Fibroblast of lung (primary cell): ENCODE results near the gene MRPL38. TPM values are rescaled to one million over a fixed set of nuclear protein-coding genes. Genes with fewer than 3 reads are reported as not detected.

Experiments
- DNase-seq, 2 donors: peaks; one replicate each; pipeline versions ENCODE4 v3.0.0 to v3.0.0-alpha.2; 2010; ENCODE audit warnings: low read depth in 2 of 2
- H2AFZ ChIP-seq: 2 replicates; pipeline ENCODE4 v1.5.1; 2012; ENCODE audit warnings: low read length, control low read depth, inconsistent platforms
- H3K27ac ChIP-seq: 2 replicates; pipeline ENCODE4 v1.5.1; 2011; ENCODE audit warnings: low read length, control low read depth; ENCODE audit not compliant: insufficient read depth
- H3K27me3 ChIP-seq: 2 replicates; pipeline ENCODE4 v1.5.1; 2011; ENCODE audit warnings: mild to moderate bottlenecking, low read length; ENCODE audit not compliant: control insufficient read depth, insufficient read depth
- H3K36me3 ChIP-seq: 2 replicates; pipeline ENCODE4 v1.5.1; 2011; ENCODE audit warnings: low read length; ENCODE audit not compliant: control insufficient read depth, insufficient read depth
- H3K4me1 ChIP-seq: 2 replicates; pipeline ENCODE4 v1.5.1; 2011; ENCODE audit warnings: low read length; ENCODE audit not compliant: control insufficient read depth, insufficient read depth; ENCODE audit errors: extremely low read depth
- H3K4me2 ChIP-seq: 2 replicates; pipeline ENCODE4 v1.5.1; 2011; ENCODE audit warnings: low read length, control low read depth; ENCODE audit not compliant: insufficient read depth; ENCODE audit errors: extremely low read depth
- H3K4me3 ChIP-seq, 4 experiments: fragments of 200-600 bp in 1 of 4; sonication (generic) in 1 of 4; replicated peaks in 1 of 4; 2 replicates each; pipeline ENCODE4 v1.5.1; 2011 to 2016; ENCODE audit warnings: low read length in 4 of 4, low read depth in 3 of 4, mild to moderate bottlenecking in 3 of 4, control low read depth in 2 of 4, inconsistent platforms in 1 of 4, mixed read lengths in 1 of 4; ENCODE audit not compliant: insufficient read depth in 1 of 4; ENCODE audit errors: control extremely low read depth in 1 of 4
- H3K79me2 ChIP-seq: 2 replicates; pipeline ENCODE4 v1.5.1; 2012; ENCODE audit warnings: mild to moderate bottlenecking, low read length, inconsistent platforms; ENCODE audit not compliant: control insufficient read depth, insufficient read depth
- H3K9ac ChIP-seq: 2 replicates; pipeline ENCODE4 v1.5.1; 2011; ENCODE audit warnings: mild to moderate bottlenecking, low read length, control low read depth; ENCODE audit not compliant: insufficient read depth
- H3K9me3 ChIP-seq: 2 replicates; pipeline ENCODE4 v1.5.1; 2012; ENCODE audit warnings: low read depth, low read length; ENCODE audit not compliant: control insufficient read depth, insufficient read depth
- H4K20me1 ChIP-seq: 2 replicates; pipeline ENCODE4 v1.5.1; 2011; ENCODE audit warnings: low read length; ENCODE audit not compliant: control insufficient read depth, insufficient read depth; ENCODE audit errors: extremely low read depth
- EZH2 ChIP-seq: IDR thresholded peaks from 2 replicates; pipeline ENCODE4 v1.5.1; 2012; ENCODE audit warnings: low read length, control low read depth, mild to moderate bottlenecking; ENCODE audit errors: missing control alignments
- polyA plus RNA-seq, 2 donors: library from polyadenylated mRNA; depleted of rRNA in 1 of 2; stranded (reverse) in 1 of 2; unstranded in 1 of 2; fragments of >200 nt; gene quantifications; 2 replicates each; pipeline ENCODE4 v1.2.1, GENCODE V29; 2011 to 2012; ENCODE audit warnings: missing spikeins in 1 of 2
- total RNA-seq: library from RNA; depleted of rRNA; stranded (reverse); fragments of >200 nt; gene quantifications from 2 replicates; pipeline ENCODE4 v1.2.1, GENCODE V29; 2014
- TF ChIP-seq, protein P1 (sequence below), 2 donors: IDR thresholded peaks in 1 of 2; conservative IDR thresholded peaks in 1 of 2; 1 replicate in 1 of 2; 2 replicates in 1 of 2; pipeline ENCODE4 v1.5.1; 2011 to 2012; ENCODE audit warnings: low read length in 2 of 2, control low read depth in 1 of 2, inconsistent platforms in 1 of 2, low read depth in 1 of 2, mild to moderate bottlenecking in 1 of 2

MRPL38 gene
- total and polyA plus RNA-seq, 2 donors (not counting 1 experiment from before 2014, with no cell fraction given), result 19.3 to 36.0 TPM

GRCh38 chr17:75941442-75941819 is 36.7 kb upstream of the MRPL38 start:
- no peak for TF ChIP-seq EZH2
- TF ChIP-seq, protein P1, sequence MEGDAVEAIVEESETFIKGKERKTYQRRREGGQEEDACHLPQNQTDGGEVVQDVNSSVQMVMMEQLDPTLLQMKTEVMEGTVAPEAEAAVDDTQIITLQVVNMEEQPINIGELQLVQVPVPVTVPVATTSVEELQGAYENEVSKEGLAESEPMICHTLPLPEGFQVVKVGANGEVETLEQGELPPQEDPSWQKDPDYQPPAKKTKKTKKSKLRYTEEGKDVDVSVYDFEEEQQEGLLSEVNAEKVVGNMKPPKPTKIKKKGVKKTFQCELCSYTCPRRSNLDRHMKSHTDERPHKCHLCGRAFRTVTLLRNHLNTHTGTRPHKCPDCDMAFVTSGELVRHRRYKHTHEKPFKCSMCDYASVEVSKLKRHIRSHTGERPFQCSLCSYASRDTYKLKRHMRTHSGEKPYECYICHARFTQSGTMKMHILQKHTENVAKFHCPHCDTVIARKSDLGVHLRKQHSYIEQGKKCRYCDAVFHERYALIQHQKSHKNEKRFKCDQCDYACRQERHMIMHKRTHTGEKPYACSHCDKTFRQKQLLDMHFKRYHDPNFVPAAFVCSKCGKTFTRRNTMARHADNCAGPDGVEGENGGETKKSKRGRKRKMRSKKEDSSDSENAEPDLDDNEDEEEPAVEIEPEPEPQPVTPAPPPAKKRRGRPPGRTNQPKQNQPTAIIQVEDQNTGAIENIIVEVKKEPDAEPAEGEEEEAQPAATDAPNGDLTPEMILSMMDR (conservative IDR thresholded peaks at IDR 0.05 in 1 of 2, IDR thresholded peaks at IDR 0.05 in 1 of 2; ENCODE audit: low read depth in 1 of 2, low read length in 2 of 2), result no peak
- Histone ChIP-seq H3K4me3 (peak overlapping the region; percentile 16 to 78 (median 42)), H3K36me3 (peaks cover 2% of the 10 kb centered on the region), H3K9me3 (no peaks in the 10 kb centered on the region), H3K27me3 (no peaks in the 10 kb centered on the region), H4K20me1 (no peaks in the 10 kb centered on the region), H3K79me2 (no peaks in the 10 kb centered on the region), H3K9ac (no peak overlapping the region), H3K4me2 (peak overlapping the region; percentile 73), H3K4me1 (no peaks in the 10 kb centered on the region), H3K27ac (peak overlapping the region; percentile 54), H2AFZ (peak overlapping the region; percentile 41)
- no peak for DNase-seq

GRCh38 chr17:75940727-75941441 is 36.2 kb upstream of the MRPL38 start, which contains the start of gene FBF1:
Gene FBF1 (minus strand): TSS chr17:75941042. CDS start chr17:75938149, 2,893 bp downstream.
- no peaks in the 10 kb centered on the region for H3K27me3 ChIP-seq
- H3K9me3 ChIP-seq, result no peaks in the 10 kb centered on the region
- peak within 1 kb of the TSS; percentile 67 for H2AFZ ChIP-seq
- TF ChIP-seq EZH2, result no peak
- TF ChIP-seq, protein P1 (conservative IDR thresholded peaks at IDR 0.05 in 1 of 2, IDR thresholded peaks at IDR 0.05 in 1 of 2; ENCODE audit: low read depth in 1 of 2, low read length in 2 of 2), result no peak
- H3K27ac ChIP-seq, result peak within 1 kb of the TSS; percentile 54
- H4K20me1 ChIP-seq, result no peaks in the 10 kb centered on the region
- no peaks in the 10 kb centered on the region for H3K36me3 ChIP-seq
- no peaks in the 10 kb centered on the region for H3K4me1 ChIP-seq
- H3K79me2 ChIP-seq, result no peaks in the 10 kb centered on the region
- peak; percentile 91 to 93 for DNase-seq
- H3K4me3 ChIP-seq, result peak within 1 kb of the TSS; percentile 55 to 78 (median 65)
- H3K9ac ChIP-seq, result peak within 1 kb of the TSS; percentile 70
- H3K4me2 ChIP-seq, result peak within 1 kb of the TSS; percentile 86

DNA sequence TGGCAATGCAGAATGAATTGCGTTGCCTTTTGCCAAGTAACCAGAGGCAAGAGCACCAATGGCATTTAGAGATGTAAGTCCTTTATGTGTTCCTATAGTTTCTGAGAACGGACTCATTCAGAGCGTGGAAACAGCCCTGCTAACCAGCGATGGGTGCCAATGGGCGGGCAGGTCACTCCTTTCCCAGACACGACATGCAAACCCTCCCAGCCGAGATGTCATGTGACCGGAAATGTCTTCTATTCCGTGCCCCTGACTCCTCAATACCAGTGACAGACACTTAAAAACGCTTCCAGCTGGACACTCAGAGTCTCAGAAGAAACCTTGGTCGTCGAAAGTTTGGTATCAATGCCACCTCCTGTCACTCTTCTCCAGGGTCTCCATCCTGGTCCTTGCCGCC is 33.0 kb upstream of the MRPL38 start:
- Histone ChIP-seq H3K4me1 (no peaks in the 10 kb centered on the region), H3K9me3 (no peaks in the 10 kb centered on the region), H3K9ac (no peak overlapping the region), H3K4me3 (no peak overlapping the region), H4K20me1 (no peaks in the 10 kb centered on the region), H2AFZ (no peak overlapping the region), H3K79me2 (no peaks in the 10 kb centered on the region), H3K27ac (no peak overlapping the region), H3K4me2 (no peak overlapping the region), H3K27me3 (no peaks in the 10 kb centered on the region), H3K36me3 (no peaks in the 10 kb centered on the region)
- DNase-seq, result no peak
- TF ChIP-seq, protein P1 (conservative IDR thresholded peaks at IDR 0.05 in 1 of 2, IDR thresholded peaks at IDR 0.05 in 1 of 2; ENCODE audit: low read depth in 1 of 2, low read length in 2 of 2), result no peak
- no peak for TF ChIP-seq EZH2
